Islet precursor cell (in vitro differentiated cells): ENCODE results near the gene HSPA6.
A peak's percentile ranks its signal among the peaks of the same experiment; 100 is the strongest.
"Not testable (repeated sequence)": the region's sequence is repeated elsewhere in the genome, so short reads cannot be mapped to it uniquely, and the experiment has no call there.

Experiments used
- DNase-seq: peaks from one replicate; pipeline ENCODE4 v3.0.0-alpha.2; 2018

Gene HSPA6

GRCh38 chr1:161537068-161537669, 12.8 kb downstream of the HSPA6 start:
- not testable (repeated sequence) for DNase-seq

GRCh38 chr1:161538925-161539479, 14.7 kb downstream of the HSPA6 start:
- DNase-seq: not testable (repeated sequence)

GRCh38 chr1:161539731-161540569, 15.6 kb downstream of the HSPA6 start:
- DNase-seq: peak; percentile 90

- DNase-seq: not testable (repeated sequence)
Measured at GRCh38 chr1:161540570-161540960, 16.2 kb downstream of the HSPA6 start.

- DNase-seq: not testable (repeated sequence)
Measured at GRCh38 chr1:161542091-161542559, 17.8 kb downstream of the HSPA6 start.

- DNase-seq: not testable (repeated sequence)
Measured at GRCh38 chr1:161543125-161543524, 18.8 kb downstream of the HSPA6 start.

GRCh38 chr1:161545005-161545731, 20.8 kb downstream of the HSPA6 start:
- not testable (repeated sequence) for DNase-seq

- not testable (repeated sequence) for DNase-seq
Measured at GRCh38 chr1:161547995-161548741, 23.8 kb downstream of the HSPA6 start.

- not testable (repeated sequence) for DNase-seq
Measured at GRCh38 chr1:161548749-161549406, 24.5 kb downstream of the HSPA6 start.

- no peak for DNase-seq
Measured at GRCh38 chr1:161549652-161550051, 25.3 kb downstream of the HSPA6 start, which contains the start of gene FCGR3A. FCGR3A (minus strand) TSS chr1:161549818; CDS start chr1:161549736, 82 bp downstream.

GRCh38 chr1:161550942-161551341, 26.6 kb downstream of the HSPA6 start:
- peak; percentile 66 for DNase-seq

GRCh38 chr1:161553631-161554030, 29.3 kb downstream of the HSPA6 start:
- not testable (repeated sequence) for DNase-seq

- DNase-seq: not testable (repeated sequence)
Measured at GRCh38 chr1:161554340-161554739, 30.0 kb downstream of the HSPA6 start.

- not testable (repeated sequence) for DNase-seq
Measured at GRCh38 chr1:161554815-161555417, 30.6 kb downstream of the HSPA6 start.

- DNase-seq: not testable (repeated sequence)
Measured at GRCh38 chr1:161556143-161556542, 31.8 kb downstream of the HSPA6 start.

GRCh38 chr1:161556990-161557389, 32.6 kb downstream of the HSPA6 start:
- DNase-seq: not testable (repeated sequence)

- DNase-seq: not testable (repeated sequence)
Measured at GRCh38 chr1:161557506-161558450, 33.4 kb downstream of the HSPA6 start.

GRCh38 chr1:161560960-161561715, 36.8 kb downstream of the HSPA6 start:
- DNase-seq: not testable (repeated sequence)

GRCh38 chr1:161562441-161562840, 38.1 kb downstream of the HSPA6 start:
- not testable (repeated sequence) for DNase-seq
